H9 (cell line): ENCODE data around the gene OR10H2. TPM values are rescaled to one million over a fixed set of nuclear protein-coding genes. Genes with fewer than 3 reads are reported as not detected.

Experiments
- DNase-seq: peaks from one replicate; pipeline ENCODE4 v3.0.0-alpha.2; 2017
- H2AFZ ChIP-seq: one replicate; pipeline ENCODE4 v1.6.1; 2013; ENCODE audit warnings: mild to moderate bottlenecking, low read length, control low read depth, moderate library complexity
- H2AK5ac ChIP-seq: 2 replicates; pipeline ENCODE4 v1.6.1; 2013; ENCODE audit warnings: low read length, control low read depth, mixed read lengths; ENCODE audit not compliant: insufficient read length
- H2BK120ac ChIP-seq: one replicate; pipeline ENCODE4 v1.6.1; 2013; ENCODE audit warnings: low read depth, mild to moderate bottlenecking, low read length, control low read depth, inconsistent platforms; ENCODE audit not compliant: poor library complexity, severe bottlenecking
- H2BK12ac ChIP-seq: 2 replicates; pipeline ENCODE4 v1.6.1; 2013; ENCODE audit warnings: low read length, control low read depth, mixed read lengths, low read depth; ENCODE audit not compliant: insufficient read length
- H2BK15ac ChIP-seq: 2 replicates; pipeline ENCODE4 v1.6.1; 2013; ENCODE audit warnings: low read depth, low read length, control low read depth
- H2BK20ac ChIP-seq: one replicate; pipeline ENCODE4 v1.6.1; 2013; ENCODE audit warnings: low read depth, mild to moderate bottlenecking, low read length, control low read depth, inconsistent platforms; ENCODE audit not compliant: poor library complexity, severe bottlenecking
- H2BK5ac ChIP-seq: 2 replicates; pipeline ENCODE4 v1.6.1; 2013; ENCODE audit warnings: low read length, control low read depth, mixed read lengths; ENCODE audit not compliant: insufficient read length
- H3K14ac ChIP-seq: 2 replicates; pipeline ENCODE4 v1.6.1; 2013; ENCODE audit warnings: low read length, control low read depth; ENCODE audit not compliant: insufficient read depth
- H3K18ac ChIP-seq: 2 replicates; pipeline ENCODE4 v1.6.1; 2013; ENCODE audit warnings: low read depth, mild to moderate bottlenecking, mixed read lengths, low read length, control low read depth; ENCODE audit not compliant: insufficient read length
- H3K23ac ChIP-seq: 2 replicates; pipeline ENCODE4 v1.6.1; 2013; ENCODE audit warnings: low read length, control low read depth, mixed read lengths, low read depth; ENCODE audit not compliant: insufficient read length
- H3K23me2 ChIP-seq: 2 replicates; pipeline ENCODE4 v1.6.1; 2013; ENCODE audit warnings: low read depth, mild to moderate bottlenecking, mixed read lengths, low read length, control low read depth; ENCODE audit not compliant: insufficient read length, poor library complexity, severe bottlenecking
- H3K27ac ChIP-seq: 2 replicates; pipeline ENCODE4 v1.5.1; 2013; ENCODE audit warnings: low read length, control low read depth, mixed read lengths, low read depth; ENCODE audit not compliant: insufficient read length
- H3K27me3 ChIP-seq: 2 replicates; pipeline ENCODE4 v1.6.1; 2013; ENCODE audit warnings: low read length, control low read depth, inconsistent platforms; ENCODE audit not compliant: insufficient read depth
- H3K4ac ChIP-seq: 2 replicates; pipeline ENCODE4 v1.6.1; 2013; ENCODE audit warnings: low read depth, mild to moderate bottlenecking, control low read depth, inconsistent platforms, low read length, moderate library complexity
- H3K4me1 ChIP-seq: 2 replicates; pipeline ENCODE4 v1.6.1; 2013; ENCODE audit warnings: low read length, control low read depth, inconsistent platforms; ENCODE audit not compliant: insufficient read depth
- H3K4me2 ChIP-seq: 2 replicates; pipeline ENCODE4 v1.6.1; 2013; ENCODE audit warnings: low read length, control low read depth, mixed read lengths; ENCODE audit not compliant: insufficient read length, insufficient read depth
- H3K56ac ChIP-seq: 2 replicates; pipeline ENCODE4 v1.6.1; 2013; ENCODE audit warnings: low read depth, mild to moderate bottlenecking, mixed read lengths, low read length, control low read depth; ENCODE audit not compliant: insufficient read length
- H3K79me1 ChIP-seq: 2 replicates; pipeline ENCODE4 v1.6.1; 2013; ENCODE audit warnings: low read depth, mild to moderate bottlenecking, moderate library complexity, low read length, control low read depth, inconsistent platforms; ENCODE audit not compliant: insufficient read depth, poor library complexity, severe bottlenecking
- H3K79me2 ChIP-seq: 2 replicates; pipeline ENCODE4 v1.6.1; 2013; ENCODE audit warnings: low read length, control low read depth, inconsistent platforms; ENCODE audit not compliant: insufficient read depth
- H3K9ac ChIP-seq: 2 replicates; pipeline ENCODE4 v1.6.1; 2013; ENCODE audit warnings: low read length, control low read depth, mixed read lengths; ENCODE audit not compliant: insufficient read length; ENCODE audit errors: extremely low read depth
- H3K9me3 ChIP-seq: one replicate; pipeline ENCODE4 v1.6.1; 2013; ENCODE audit warnings: low read depth, low read length, inconsistent platforms; ENCODE audit not compliant: control insufficient read depth
- H3T11ph ChIP-seq: one replicate; pipeline ENCODE4 v1.6.1; 2013; ENCODE audit warnings: mild to moderate bottlenecking, low read length, control low read depth, inconsistent platforms
- H4K20me1 ChIP-seq: one replicate; pipeline ENCODE4 v1.6.1; 2013; ENCODE audit not compliant: control insufficient read depth, insufficient read length, insufficient read depth
- H4K5ac ChIP-seq: 2 replicates; pipeline ENCODE4 v1.6.1; 2013; ENCODE audit warnings: low read depth, mild to moderate bottlenecking, mixed read lengths, low read length, control low read depth; ENCODE audit not compliant: insufficient read length
- H4K8ac ChIP-seq: replicated peaks from 2 replicates; pipeline ENCODE4 v1.6.1; 2013; ENCODE audit warnings: low read length, control low read depth, mixed read lengths, low read depth; ENCODE audit not compliant: insufficient read length
- H4K91ac ChIP-seq: 2 replicates; pipeline ENCODE4 v1.6.1; 2013; ENCODE audit warnings: low read depth, mild to moderate bottlenecking, moderate library complexity, mixed read lengths, low read length, control low read depth; ENCODE audit not compliant: insufficient read length
- H3K27ac Mint-ChIP-seq, 3 experiments: 2 replicates in 2 of 3; 3 replicates in 1 of 3; pipeline ENCODE4 v1.8.0; 2020 to 2021; ENCODE audit warnings: mixed read lengths in 3 of 3, mild to moderate bottlenecking in 1 of 3, moderate library complexity in 1 of 3
- H3K27me3 Mint-ChIP-seq: 2 replicates; pipeline ENCODE4 v1.8.0; 2021; ENCODE audit warnings: low read depth, mild to moderate bottlenecking, moderate library complexity, mixed read lengths
- H3K36me3 Mint-ChIP-seq, 3 experiments: 2 replicates in 2 of 3; 3 replicates in 1 of 3; pipeline ENCODE4 v1.8.0; 2020 to 2021; ENCODE audit warnings: low read depth in 3 of 3, mixed read lengths in 3 of 3; ENCODE audit not compliant: insufficient read depth in 1 of 3
- H3K4me1 Mint-ChIP-seq, 2 experiments: 2 replicates each; pipeline ENCODE4 v1.8.0; 2020; ENCODE audit warnings: mixed read lengths in 2 of 2
- H3K4me3 Mint-ChIP-seq, 2 experiments: 2 replicates in 1 of 2; 3 replicates in 1 of 2; pipeline ENCODE4 v1.8.0; 2020 to 2021; ENCODE audit warnings: mild to moderate bottlenecking in 2 of 2, mixed read lengths in 2 of 2, moderate library complexity in 1 of 2
- H3K9me3 Mint-ChIP-seq, 2 experiments: 2 replicates in 1 of 2; 3 replicates in 1 of 2; pipeline ENCODE4 v1.8.0; 2020; ENCODE audit warnings: mild to moderate bottlenecking in 2 of 2, mixed read lengths in 2 of 2, moderate library complexity in 1 of 2
- WGBS: extraction: QIAGEN DNeasy Blood & Tissue Kit; methylation state at CpG from one replicate; pipeline ENCODE4 v1.1.7; 2013; ENCODE audit warnings: missing lambda C conversion rate, low lambda C conversion rate, mixed read lengths; ENCODE audit not compliant: insufficient read length; ENCODE audit errors: extremely low coverage; 5-methylcytosine and 5-hydroxymethylcytosine counted together
- total RNA-seq: library from RNA; stranded (reverse); gene quantifications from 2 replicates; pipeline ENCODE4 v1.2.1, GENCODE V29; 2021
- TF ChIP-seq, protein P1 (sequence below): fragments of 200-600 bp; sonication (generic); conservative IDR thresholded peaks from 3 replicates; pipeline ENCODE4 v1.8.0; 2021; ENCODE audit warnings: antibody characterized with exemption, mild to moderate bottlenecking

The OR10H2 gene
- total RNA-seq, 1 experiment from 2014 or later, result not detected

DNA sequence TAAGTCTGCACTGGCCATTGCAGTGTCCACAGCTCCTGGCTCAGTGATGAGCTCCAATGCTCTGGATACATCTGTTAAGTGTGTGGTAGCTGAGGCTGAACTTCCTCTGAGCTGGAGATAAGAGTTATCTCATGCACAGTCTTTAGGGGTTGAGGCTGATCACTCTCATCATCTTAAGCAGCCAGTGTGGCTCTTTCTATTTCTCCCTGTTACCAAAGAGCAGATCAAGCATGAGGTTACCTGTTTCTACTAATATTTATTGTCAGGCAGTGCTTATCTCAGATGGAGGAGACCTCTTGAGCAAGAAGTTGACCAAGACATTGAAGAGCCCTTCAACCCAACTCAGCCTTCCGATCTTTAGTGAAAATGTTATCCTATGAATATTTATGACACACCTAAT is 6.6 kb upstream of the OR10H2 start:
- no peak overlapping the region for H3K56ac ChIP-seq
- no peak overlapping the region for H2BK15ac ChIP-seq
- peaks cover 87% of the 10 kb centered on the region for H3K9me3 ChIP-seq
- H2BK20ac ChIP-seq, result no peak overlapping the region
- H2BK12ac ChIP-seq, result no peak overlapping the region
- no peak overlapping the region for H2BK120ac ChIP-seq
- H3K79me1 ChIP-seq, result no peaks in the 10 kb centered on the region
- H4K20me1 ChIP-seq, result no peaks in the 10 kb centered on the region
- H3K27me3 ChIP-seq, result no peaks in the 10 kb centered on the region
- H3K23me2 ChIP-seq, result no peaks in the 10 kb centered on the region
- no peak for DNase-seq
- TF ChIP-seq, protein P1, sequence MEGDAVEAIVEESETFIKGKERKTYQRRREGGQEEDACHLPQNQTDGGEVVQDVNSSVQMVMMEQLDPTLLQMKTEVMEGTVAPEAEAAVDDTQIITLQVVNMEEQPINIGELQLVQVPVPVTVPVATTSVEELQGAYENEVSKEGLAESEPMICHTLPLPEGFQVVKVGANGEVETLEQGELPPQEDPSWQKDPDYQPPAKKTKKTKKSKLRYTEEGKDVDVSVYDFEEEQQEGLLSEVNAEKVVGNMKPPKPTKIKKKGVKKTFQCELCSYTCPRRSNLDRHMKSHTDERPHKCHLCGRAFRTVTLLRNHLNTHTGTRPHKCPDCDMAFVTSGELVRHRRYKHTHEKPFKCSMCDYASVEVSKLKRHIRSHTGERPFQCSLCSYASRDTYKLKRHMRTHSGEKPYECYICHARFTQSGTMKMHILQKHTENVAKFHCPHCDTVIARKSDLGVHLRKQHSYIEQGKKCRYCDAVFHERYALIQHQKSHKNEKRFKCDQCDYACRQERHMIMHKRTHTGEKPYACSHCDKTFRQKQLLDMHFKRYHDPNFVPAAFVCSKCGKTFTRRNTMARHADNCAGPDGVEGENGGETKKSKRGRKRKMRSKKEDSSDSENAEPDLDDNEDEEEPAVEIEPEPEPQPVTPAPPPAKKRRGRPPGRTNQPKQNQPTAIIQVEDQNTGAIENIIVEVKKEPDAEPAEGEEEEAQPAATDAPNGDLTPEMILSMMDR, result no peak
- H4K91ac ChIP-seq, result no peak overlapping the region
- H2AK5ac ChIP-seq, result no peak overlapping the region
- peaks cover 3% of the 10 kb centered on the region for H3K27me3 Mint-ChIP-seq
- no peak overlapping the region for H3K14ac ChIP-seq
- no peaks in the 10 kb centered on the region for H3K4me1 Mint-ChIP-seq
- no peak overlapping the region for H3K4me3 Mint-ChIP-seq
- no peaks in the 10 kb centered on the region for H3K79me2 ChIP-seq
- WGBS, result no CpG with 5 or more reads among the region's 1 CpG
- H3K23ac ChIP-seq, result no peak overlapping the region
- H4K5ac ChIP-seq, result no peak overlapping the region
- H4K8ac ChIP-seq, result no peak overlapping the region
- no peak overlapping the region for H3K27ac ChIP-seq
- no peaks in the 10 kb centered on the region for H3K4me1 ChIP-seq
- H2BK5ac ChIP-seq, result no peak overlapping the region
- H3K36me3 Mint-ChIP-seq, result peaks cover 3 to 25% (median 12%) of the 10 kb centered on the region in 3 experiments; a peak in 5 of 7 replicates
- no peak overlapping the region for H3K27ac Mint-ChIP-seq
- H3K9me3 Mint-ChIP-seq, result peaks cover 90 to 99% of the 10 kb centered on the region in 2 experiments
- no peak overlapping the region for H3T11ph ChIP-seq
- H2AFZ ChIP-seq, result no peak overlapping the region
- H3K9ac ChIP-seq, result no peak overlapping the region
- H3K4me2 ChIP-seq, result no peak overlapping the region
- no peak overlapping the region for H3K4ac ChIP-seq
- H3K18ac ChIP-seq, result no peak overlapping the region
